GM23248 (cell line): ENCODE results near the gene PRR19. TPM values are rescaled to one million over a fixed set of nuclear protein-coding genes. Genes with fewer than 3 reads are reported as not detected.

Experiments
- DNase-seq: peaks from one replicate; pipeline ENCODE4 v3.0.0-alpha.2; 2015
- H2AFZ ChIP-seq: fragments of 200-600 bp; sonication (generic); 2 replicates; pipeline ENCODE4 v1.6.1; 2016; ENCODE audit warnings: antibody characterized with exemption
- H3F3A ChIP-seq: fragments of 200-600 bp; sonication (generic); 2 replicates; pipeline ENCODE4 v1.6.1; 2016; ENCODE audit warnings: mild to moderate bottlenecking, antibody characterized with exemption, mixed run types; ENCODE audit not compliant: insufficient read depth
- H3K27ac ChIP-seq: fragments of 200-600 bp; sonication (generic); 2 replicates; pipeline ENCODE4 v1.5.1; 2016; ENCODE audit warnings: mild to moderate bottlenecking
- H3K27me3 ChIP-seq: fragments of 200-600 bp; sonication (generic); replicated peaks from 2 replicates; pipeline ENCODE4 v1.6.1; 2016; ENCODE audit warnings: mild to moderate bottlenecking; ENCODE audit not compliant: insufficient read depth
- H3K36me3 ChIP-seq: fragments of 200-600 bp; sonication (generic); 2 replicates; pipeline ENCODE4 v1.6.1; 2016; ENCODE audit warnings: low read depth, mild to moderate bottlenecking
- H3K4me1 ChIP-seq: fragments of 200-600 bp; sonication (generic); 2 replicates; pipeline ENCODE4 v1.6.1; 2016; ENCODE audit warnings: mild to moderate bottlenecking; ENCODE audit not compliant: insufficient read depth
- H3K4me2 ChIP-seq: fragments of 200-600 bp; sonication (generic); one replicate; pipeline ENCODE4 v1.6.1; 2016; ENCODE audit warnings: mild to moderate bottlenecking; ENCODE audit not compliant: unreplicated experiment
- H3K4me3 ChIP-seq: fragments of 200-600 bp; sonication (generic); 2 replicates; pipeline ENCODE4 v1.5.1; 2016; ENCODE audit warnings: mild to moderate bottlenecking
- H3K79me2 ChIP-seq: fragments of 200-600 bp; sonication (generic); 2 replicates; pipeline ENCODE4 v1.6.1; 2016; ENCODE audit warnings: mild to moderate bottlenecking; ENCODE audit not compliant: insufficient read depth
- H3K9ac ChIP-seq: fragments of 200-600 bp; sonication (generic); 2 replicates; pipeline ENCODE4 v1.6.1; 2016; ENCODE audit warnings: mild to moderate bottlenecking
- H3K9me2 ChIP-seq: fragments of 200-600 bp; sonication (generic); 2 replicates; pipeline ENCODE4 v1.6.1; 2016; ENCODE audit warnings: mixed run types, mild to moderate bottlenecking, moderate library complexity; ENCODE audit not compliant: insufficient read depth
- H3K9me3 ChIP-seq: fragments of 200-600 bp; sonication (generic); one replicate; pipeline ENCODE4 v1.6.1; 2017; ENCODE audit warnings: low read depth
- H4K20me1 ChIP-seq: fragments of 200-600 bp; sonication (generic); 2 replicates; pipeline ENCODE4 v1.6.0; 2016; ENCODE audit not compliant: insufficient read depth
- EZH2 ChIP-seq: fragments of 200-600 bp; sonication (generic); IDR thresholded peaks from 2 replicates; pipeline ENCODE4 v1.6.1; 2018; ENCODE audit warnings: antibody characterized with exemption, mild to moderate bottlenecking; ENCODE audit not compliant: insufficient read depth, poor library complexity, severe bottlenecking
- EZH2phosphoT487 ChIP-seq: fragments of 200-600 bp; sonication (generic); IDR thresholded peaks from 2 replicates; pipeline ENCODE4 v1.6.1; 2018; ENCODE audit warnings: antibody characterized with exemption, moderate library complexity, mild to moderate bottlenecking, low read depth; ENCODE audit not compliant: insufficient read depth
- WGBS, 2 experiments: methylation state at CpG; one replicate each; pipeline ENCODE4 v1.1.6; 2015 to 2017; ENCODE audit warnings: low lambda C conversion rate in 2 of 2, low coverage in 1 of 2; ENCODE audit errors: missing lambda C conversion rate in 2 of 2; 5-methylcytosine and 5-hydroxymethylcytosine counted together
- in situ Hi-C: fragments of 300-500 bp; cut with MboI; formaldehyde crosslinking; loops from 2 replicates; pipeline ENCODE4 v1.15.0; 2020
- polyA plus RNA-seq: library from polyadenylated mRNA; unstranded; fragments of >200 nt; fragmentation: Nextera tagmentation; extraction: Ambion mirVana; gene quantifications from 2 replicates; pipeline ENCODE4 v1.2.1, GENCODE V29; 2016
- total RNA-seq: library from RNA; depleted of rRNA; stranded (reverse); fragments of >200 nt; shearing (Covaris generic); gene quantifications from 2 replicates; pipeline ENCODE4 v1.2.3, GENCODE V29; 2014

Gene PRR19
- total and polyA plus RNA-seq, 2 experiments from 2014 or later, result 1.1 TPM

DNA sequence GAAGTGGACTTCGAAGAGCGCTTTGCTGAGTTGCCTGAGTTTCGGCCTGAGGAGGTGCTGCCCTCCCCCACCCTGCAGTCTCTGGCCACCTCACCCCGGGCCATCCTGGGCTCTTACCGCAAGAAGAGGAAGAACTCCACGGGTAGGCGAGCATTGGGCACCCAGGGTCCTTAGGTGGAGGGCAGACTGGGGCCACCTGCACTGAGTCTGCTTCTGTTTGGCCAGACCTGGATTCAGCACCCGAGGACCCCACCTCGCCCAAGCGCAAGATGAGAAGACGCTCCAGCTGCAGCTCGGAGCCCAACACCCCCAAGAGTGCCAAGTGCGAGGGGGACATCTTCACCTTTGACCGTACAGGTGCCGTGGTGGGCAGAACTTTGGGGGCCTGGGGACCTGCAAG lies 8.0 kb upstream of the PRR19 start:
- WGBS, 2 experiments, result 91 to 97% methylated on average over 10 to 15 of the region's 15 CpGs
- in situ Hi-C loops, result no loop called here
- no peak for DNase-seq
- Histone ChIP-seq H2AFZ (no peak overlapping the region), H3K9me3 (no peaks in the 10 kb centered on the region), H3K4me2 (no peak overlapping the region), H4K20me1 (no peaks in the 10 kb centered on the region), H3K9ac (no peak overlapping the region), H3K27ac (no peak overlapping the region), H3K27me3 (no peaks in the 10 kb centered on the region), H3K4me1 (no peaks in the 10 kb centered on the region), H3K79me2 (no peaks in the 10 kb centered on the region), H3K4me3 (no peak overlapping the region), H3F3A (no peaks in the 10 kb centered on the region), H3K9me2 (no peaks in the 10 kb centered on the region), H3K36me3 (peaks cover 8% of the 10 kb centered on the region; the same call in 1 of the 2 replicates)
- TF ChIP-seq EZH2phosphoT487 (no peak), EZH2 (no peak)

DNA sequence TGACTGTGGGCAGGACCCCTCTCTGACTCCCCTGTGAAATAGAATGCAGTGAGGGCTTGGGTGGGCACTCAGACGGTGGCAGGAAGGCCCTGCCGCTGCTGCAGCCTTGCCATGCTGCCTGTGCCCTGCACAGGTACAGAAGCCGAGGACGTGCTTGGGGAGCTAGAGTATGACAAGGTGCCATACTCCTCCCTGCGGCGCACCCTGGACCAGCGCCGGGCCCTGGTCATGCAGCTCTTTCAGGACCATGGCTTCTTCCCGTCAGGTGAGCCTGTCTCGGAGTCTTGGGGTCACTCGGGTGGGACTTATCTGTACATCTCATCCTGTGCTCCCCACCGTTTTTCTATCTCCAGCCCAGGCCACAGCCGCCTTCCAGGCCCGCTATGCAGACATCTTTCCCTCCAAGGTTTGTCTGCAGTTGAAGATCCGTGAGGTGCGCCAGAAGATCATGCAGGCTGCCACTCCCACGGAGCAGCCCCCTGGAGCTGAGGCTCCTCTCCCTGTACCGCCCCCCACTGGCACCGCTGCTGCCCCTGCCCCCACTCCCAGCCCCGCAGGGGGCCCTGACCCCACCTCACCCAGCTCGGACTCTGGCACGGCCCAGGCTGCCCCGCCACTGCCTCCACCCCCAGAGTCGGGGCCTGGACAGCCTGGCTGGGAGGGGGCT lies 7.3 kb upstream of the PRR19 start:
- WGBS, 2 experiments, result 76 to 88% methylated on average over 14 to 22 of the region's 24 CpGs
- no peaks in the 10 kb centered on the region for H3K9me3 ChIP-seq
- peaks cover 8% of the 10 kb centered on the region; the same call in 1 of the 2 replicates for H3K36me3 ChIP-seq
- H3K9ac ChIP-seq, result no peak overlapping the region
- no peaks in the 10 kb centered on the region for H3K27me3 ChIP-seq
- H3F3A ChIP-seq, result no peaks in the 10 kb centered on the region
- no peak overlapping the region for H3K4me3 ChIP-seq
- H2AFZ ChIP-seq, result no peak overlapping the region
- H3K4me1 ChIP-seq, result no peaks in the 10 kb centered on the region
- no peak for TF ChIP-seq EZH2
- no peak for TF ChIP-seq EZH2phosphoT487
- no peak for DNase-seq
- no peaks in the 10 kb centered on the region for H3K9me2 ChIP-seq
- no peaks in the 10 kb centered on the region for H3K79me2 ChIP-seq
- no peak overlapping the region for H3K4me2 ChIP-seq
- H3K27ac ChIP-seq, result no peak overlapping the region
- no peaks in the 10 kb centered on the region for H4K20me1 ChIP-seq
- in situ Hi-C loops, result no loop called here

DNA sequence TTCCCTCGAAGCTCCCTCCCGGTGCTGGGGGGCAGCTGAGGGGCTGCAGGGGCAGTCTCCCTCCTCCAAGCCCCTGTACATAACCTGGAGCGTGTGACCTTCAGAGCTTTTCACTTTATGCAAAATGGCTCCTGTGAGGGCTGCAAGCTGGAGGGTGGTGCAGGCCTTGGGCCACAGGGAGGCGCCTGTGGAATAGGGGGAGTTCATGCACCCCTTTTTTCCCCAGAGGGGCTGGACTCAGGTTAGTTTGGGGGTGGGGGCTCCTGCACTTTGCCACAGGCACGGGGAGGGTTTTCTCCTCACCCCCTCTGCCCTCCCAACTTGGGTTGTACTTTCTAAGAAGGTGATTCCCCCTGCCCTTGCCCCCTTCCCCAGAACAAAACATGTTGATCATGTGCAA lies 6.6 kb upstream of the PRR19 start:
- Histone ChIP-seq H3F3A (no peaks in the 10 kb centered on the region), H4K20me1 (no peaks in the 10 kb centered on the region), H3K27ac (no peak overlapping the region), H3K9me3 (no peaks in the 10 kb centered on the region), H3K4me3 (no peak overlapping the region), H3K9me2 (no peaks in the 10 kb centered on the region), H3K36me3 (peaks cover 8% of the 10 kb centered on the region; the same call in 1 of the 2 replicates), H3K27me3 (no peaks in the 10 kb centered on the region), H2AFZ (no peak overlapping the region), H3K4me1 (no peaks in the 10 kb centered on the region), H3K9ac (no peak overlapping the region), H3K79me2 (no peaks in the 10 kb centered on the region), H3K4me2 (no peak overlapping the region)
- TF ChIP-seq EZH2, result no peak
- TF ChIP-seq EZH2phosphoT487, result no peak
- in situ Hi-C loops, result no loop called here
- WGBS, 2 experiments, result 75 to 76% methylated on average over 5 of the region's 5 CpGs
- no peak for DNase-seq

DNA sequence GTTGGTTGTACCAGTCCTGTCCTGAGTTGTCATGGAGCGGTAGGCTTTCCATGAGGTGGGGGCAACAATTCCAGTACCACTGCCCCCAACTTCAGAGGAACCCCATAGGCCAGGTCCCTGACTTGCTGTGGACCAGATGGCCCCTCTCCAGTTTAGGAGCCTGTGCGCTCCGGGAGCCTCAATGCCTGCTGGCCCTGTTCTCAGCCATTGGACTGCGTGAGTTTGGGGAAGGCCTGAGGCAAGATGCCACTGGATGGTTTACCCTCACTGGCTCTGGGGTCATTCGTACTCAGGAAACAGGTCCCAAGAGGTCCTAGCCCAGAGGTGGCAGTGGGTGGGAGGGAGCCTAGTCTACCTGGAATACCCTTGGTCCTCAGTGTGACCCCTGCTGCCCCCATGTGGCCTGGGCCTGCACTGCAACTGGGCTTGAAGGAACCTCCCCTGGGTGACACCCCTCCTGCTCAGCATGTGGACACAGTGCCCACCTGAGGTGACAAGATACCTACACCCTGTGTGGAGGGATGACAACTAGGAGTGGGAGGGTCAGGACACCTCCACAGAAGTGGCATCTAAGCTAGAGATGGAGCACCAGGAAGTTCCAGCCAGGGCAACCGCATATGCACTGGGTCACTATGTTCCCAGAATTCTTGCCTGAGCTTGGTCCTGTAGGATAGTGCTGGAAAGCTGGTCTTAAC lies 6.0 kb upstream of the PRR19 start:
- Histone ChIP-seq H3K9ac (no peak overlapping the region), H3K27ac (no peak overlapping the region), H3K36me3 (peaks cover 3% of the 10 kb centered on the region; the same call in 1 of the 2 replicates), H3F3A (no peaks in the 10 kb centered on the region), H3K4me3 (no peak overlapping the region), H3K4me1 (no peaks in the 10 kb centered on the region), H3K9me3 (no peaks in the 10 kb centered on the region), H3K27me3 (no peaks in the 10 kb centered on the region), H3K4me2 (no peak overlapping the region), H2AFZ (no peak overlapping the region), H3K79me2 (no peaks in the 10 kb centered on the region), H4K20me1 (no peaks in the 10 kb centered on the region), H3K9me2 (no peaks in the 10 kb centered on the region)
- DNase-seq, result peak; percentile 65
- in situ Hi-C loops, result no loop called here
- WGBS, 2 experiments, result 74 to 79% methylated on average over 6 of the region's 6 CpGs
- no peak for TF ChIP-seq EZH2
- no peak for TF ChIP-seq EZH2phosphoT487
